OCI-LY3 (cell line): ENCODE measurements around the gene SKAP2.

Experiments
- CTCF ChIP-seq: fragments of 200-600, 300-600 bp; sonication (generic); IDR thresholded peaks from 2 replicates; pipeline ENCODE4 v1.5.1; 2014; ENCODE audit warnings: antibody characterized with exemption, low read length, low read depth
- EZH2phosphoT487 ChIP-seq: fragments of 200-600 bp; shearing (Covaris generic); IDR thresholded peaks from 2 replicates; pipeline ENCODE4 v1.6.1; 2018; ENCODE audit warnings: antibody characterized with exemption, mixed run types, low read depth

- no peak for TF ChIP-seq CTCF
- no peak for TF ChIP-seq EZH2phosphoT487
Measured at GRCh38 chr7:26688936-26689506, 175.4 kb downstream of the SKAP2 start.
